Astrocyte of the hippocampus (primary cell): ENCODE results near the gene VGF.
"Not testable (repeated sequence)": the region's sequence is repeated elsewhere in the genome, so short reads cannot be mapped to it uniquely, and the experiment has no call there.

ENCODE experiments used
- DNase-seq: peaks from one replicate; pipeline ENCODE4 v3.0.0; 2011; ENCODE audit warnings: low read depth, low spot score

VGF gene

GRCh38 chr7:101137651-101138212 is 27.6 kb downstream of the VGF start:
- no peak for DNase-seq

GRCh38 chr7:101134399-101134980 is 30.9 kb downstream of the VGF start:
- DNase-seq: peak; percentile 64

GRCh38 chr7:101133621-101134398 is 31.6 kb downstream of the VGF start:
- peak; percentile 52 for DNase-seq

GRCh38 chr7:101132626-101133600 is 32.5 kb downstream of the VGF start:
- DNase-seq: peak; percentile 43

GRCh38 chr7:101129603-101130117 is 35.7 kb downstream of the VGF start:
- DNase-seq: no peak

- DNase-seq: peak; percentile 60
These were observed 37.1 kb downstream of the VGF start for GRCh38 chr7:101128040-101128834.

- DNase-seq: no peak
These were observed 37.8 kb downstream of the VGF start for GRCh38 chr7:101127460-101128039.

- peak; percentile 98 for DNase-seq
These were observed 38.5 kb downstream of the VGF start, which contains the start of gene SERPINE1 for GRCh38 chr7:101126651-101127459. TSS of gene SERPINE1 (plus strand) at chr7:101127104. CDS start at chr7:101128394, 1,290 bp downstream.

GRCh38 chr7:101125989-101126650 is 39.2 kb downstream of the VGF start:
- DNase-seq: peak; percentile 90

GRCh38 chr7:101124376-101125056 is 40.9 kb downstream of the VGF start:
- peak; percentile 92 for DNase-seq

GRCh38 chr7:101123703-101124068 is 41.7 kb downstream of the VGF start:
- DNase-seq: no peak

- no peak for DNase-seq
These were observed 42.3 kb downstream of the VGF start for GRCh38 chr7:101122933-101123702.

- DNase-seq: peak; percentile 99
These were observed 43.1 kb downstream of the VGF start for GRCh38 chr7:101121991-101122932.

- not testable (repeated sequence) for DNase-seq
These were observed 43.8 kb downstream of the VGF start for GRCh38 chr7:101121631-101121990.

GRCh38 chr7:101120315-101120714 is 45.1 kb downstream of the VGF start:
- DNase-seq: no peak

GRCh38 chr7:101119876-101120275 is 45.5 kb downstream of the VGF start:
- DNase-seq: peak; percentile 79
